ENCODE measurements around the gene TMEM144. TPM values are rescaled to one million over a fixed set of nuclear protein-coding genes. Genes with fewer than 3 reads are reported as not detected.

TMEM144 gene
- total RNA-seq, 6 donors from 2014 or later = 8.6 to 16.7 (median 13.7) TPM

- TF ChIP-seq CTCF (IDR thresholded peaks at IDR 0.05) (no peak), EP300 (IDR thresholded peaks at IDR 0.05) (no peak)
- Histone ChIP-seq H3K27ac (no peak overlapping the region), H3K27me3 (no peaks in the 10 kb centered on the region), H3K36me3 (no peaks in the 10 kb centered on the region), H3K4me1 (no peaks in the 10 kb centered on the region), H3K4me3 (no peak overlapping the region), H3K9me3 (no peaks in the 10 kb centered on the region)
- peak in 1 of 2 donors; percentile 62 for ATAC-seq (ENCODE audit: low FRiP score in 2 of 2)
- 76% methylated on average over 5 of the region's 5 CpGs; no CpG with 5 or more reads in 1 of the 2 donors for WGBS, 2 donors
- no peak for DNase-seq
Observed at GRCh38 chr4:158229768-158230167, 19.5 kb downstream of the TMEM144 start.

GRCh38 chr4:158234671-158235070 lies 24.4 kb downstream of the TMEM144 start:
- no peak overlapping the region for H3K4me3 ChIP-seq
- DNase-seq (no peak), ATAC-seq (ENCODE audit: low FRiP score in 2 of 2) (no peak)
- WGBS, 2 donors = 92 to 99% methylated on average over 4 of the region's 4 CpGs
- TF ChIP-seq CTCF (IDR thresholded peaks at IDR 0.05) = no peak
- no peak for TF ChIP-seq POLR2A (IDR thresholded peaks at IDR 0.05)
- no peak for TF ChIP-seq POLR2AphosphoS5 (IDR thresholded peaks at IDR 0.05)
- TF ChIP-seq EP300 (IDR thresholded peaks at IDR 0.05) = no peak
- no peaks in the 10 kb centered on the region for H3K4me1 ChIP-seq
- no peak overlapping the region for H3K27ac ChIP-seq
- H3K36me3 ChIP-seq = peaks cover 0 to 6% (median 0%) of the 10 kb centered on the region in 4 donors
- H3K27me3 ChIP-seq = no peaks in the 10 kb centered on the region
- H3K9me3 ChIP-seq = no peaks in the 10 kb centered on the region

- WGBS, 2 donors = 83 to 95% methylated on average over 9 of the region's 9 CpGs
- no peaks in the 10 kb centered on the region for H3K27me3 ChIP-seq
- H3K4me3 ChIP-seq = no peak overlapping the region
- no peaks in the 10 kb centered on the region for H3K4me1 ChIP-seq
- no peak overlapping the region for H3K27ac ChIP-seq
- H3K36me3 ChIP-seq = peaks cover 0 to 6% (median 0%) of the 10 kb centered on the region in 4 donors
- H3K9me3 ChIP-seq = no peaks in the 10 kb centered on the region
- no peak for DNase-seq
- ATAC-seq (ENCODE audit: low FRiP score in 2 of 2) = no peak
- TF ChIP-seq POLR2A (IDR thresholded peaks at IDR 0.05) = no peak
- TF ChIP-seq CTCF (IDR thresholded peaks at IDR 0.05) = no peak
- TF ChIP-seq POLR2AphosphoS5 (IDR thresholded peaks at IDR 0.05) = no peak
- TF ChIP-seq EP300 (IDR thresholded peaks at IDR 0.05) = no peak
Observed at GRCh38 chr4:158236304-158237030, 26.2 kb downstream of the TMEM144 start.

GRCh38 chr4:158238575-158238974 lies 28.3 kb downstream of the TMEM144 start:
- WGBS, 2 donors = 76 to 89% methylated on average over 1 of the region's 1 CpG

More at GRCh38 chr4:158238575-158238974, 28.3 kb downstream of the TMEM144 start:
- no peak overlapping the region for H3K4me3 ChIP-seq
- no peak overlapping the region for H3K27ac ChIP-seq
- H3K4me1 ChIP-seq = no peaks in the 10 kb centered on the region
- no peak for ATAC-seq (ENCODE audit: low FRiP score in 2 of 2)
- TF ChIP-seq POLR2A (IDR thresholded peaks at IDR 0.05) (no peak), EP300 (IDR thresholded peaks at IDR 0.05) (no peak), POLR2AphosphoS5 (IDR thresholded peaks at IDR 0.05) (no peak), CTCF (IDR thresholded peaks at IDR 0.05) (no peak)
- H3K9me3 ChIP-seq = no peaks in the 10 kb centered on the region
- no peak for DNase-seq
- peaks cover 0 to 6% (median 0%) of the 10 kb centered on the region in 4 donors for H3K36me3 ChIP-seq
- H3K27me3 ChIP-seq = no peaks in the 10 kb centered on the region

Measured in upper lobe of left lung (tissue), 6 donors.